HG02610 (cell line): ENCODE results near the gene ZNRF2.
"Not testable (repeated sequence)": the region's sequence is repeated elsewhere in the genome, so short reads cannot be mapped to it uniquely, and the experiment has no call there.

Experiments used
- ATAC-seq: cut with Tn5 transposase; IDR thresholded peaks from one replicate; pipeline ENCODE4 v1.9.1; 2021; ENCODE audit warnings: mild to moderate bottlenecking, moderate library complexity; ENCODE audit not compliant: unreplicated experiment

ZNRF2 gene

GRCh38 chr7:30352169-30352568 is 67.8 kb downstream of the ZNRF2 start:
- ATAC-seq: no peak

DNA sequence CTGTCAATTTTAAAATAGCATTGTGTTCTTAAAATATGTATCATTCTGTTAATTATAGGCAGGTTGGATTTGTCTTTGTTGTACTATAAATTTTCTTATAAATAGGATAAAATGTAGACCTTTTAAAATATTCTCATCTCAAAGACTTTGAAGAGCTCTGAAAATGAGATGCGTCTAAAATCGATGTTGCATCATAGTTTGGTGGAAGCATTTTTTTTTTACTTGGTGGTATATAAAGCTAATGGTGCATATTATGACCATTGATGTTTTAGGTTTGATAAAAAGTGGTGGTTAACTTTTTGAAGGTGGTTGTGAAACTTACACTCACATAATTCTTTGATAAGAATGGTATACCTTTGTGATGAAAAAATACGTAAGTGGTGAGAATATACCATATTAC is 69.1 kb downstream of the ZNRF2 start:
- no peak for ATAC-seq

DNA sequence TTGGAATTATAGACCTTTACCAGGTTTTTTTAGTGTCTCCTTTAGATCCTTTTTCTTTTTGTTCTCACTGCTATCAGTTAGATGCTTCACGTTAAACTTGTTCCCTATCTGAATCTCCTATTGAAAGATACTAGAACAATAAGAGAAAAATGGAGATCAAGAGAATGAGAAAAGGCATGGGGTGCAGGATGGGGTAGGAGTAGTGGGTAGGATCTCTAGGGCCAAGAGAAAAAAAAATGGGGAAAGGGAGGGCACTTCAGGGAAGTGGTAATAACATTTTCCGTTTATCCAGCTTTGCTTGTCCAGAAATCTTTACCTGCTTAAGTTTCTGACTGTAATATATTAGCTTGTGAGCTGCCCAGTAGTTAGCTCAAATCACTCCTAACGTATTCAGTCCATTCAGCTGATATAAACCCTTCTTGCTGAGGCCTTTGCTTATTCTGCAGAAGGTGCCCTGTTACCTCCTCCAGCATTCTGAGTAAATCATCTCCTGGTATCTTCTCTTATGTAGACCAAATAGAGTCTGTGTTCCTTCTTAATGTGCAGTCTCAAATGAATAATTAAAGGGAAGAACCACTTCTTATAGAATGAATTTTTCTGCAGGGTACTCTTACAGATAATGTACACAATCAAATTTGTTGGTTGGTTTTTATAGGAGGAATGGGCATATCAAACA is 69.7 kb downstream of the ZNRF2 start:
- ATAC-seq: no peak

DNA sequence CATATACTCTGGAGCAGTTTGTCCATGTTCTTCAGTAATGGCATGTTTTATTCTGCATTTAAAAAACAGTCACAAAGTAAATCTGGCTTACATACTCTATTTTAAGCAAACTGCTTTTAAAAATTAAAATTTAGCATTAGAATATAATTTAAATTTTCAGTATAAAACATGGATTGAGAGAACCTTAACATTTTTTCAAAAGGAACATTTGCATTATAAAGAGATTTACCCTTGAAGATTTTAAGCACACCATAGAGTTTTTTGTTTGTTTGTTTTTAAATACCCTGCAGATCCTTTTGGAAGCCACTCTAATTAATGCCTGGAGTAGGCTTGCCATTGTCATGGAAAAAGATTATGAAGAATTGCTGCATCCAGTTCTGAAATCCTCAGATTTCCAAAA is 70.4 kb downstream of the ZNRF2 start:
- ATAC-seq: no peak

DNA sequence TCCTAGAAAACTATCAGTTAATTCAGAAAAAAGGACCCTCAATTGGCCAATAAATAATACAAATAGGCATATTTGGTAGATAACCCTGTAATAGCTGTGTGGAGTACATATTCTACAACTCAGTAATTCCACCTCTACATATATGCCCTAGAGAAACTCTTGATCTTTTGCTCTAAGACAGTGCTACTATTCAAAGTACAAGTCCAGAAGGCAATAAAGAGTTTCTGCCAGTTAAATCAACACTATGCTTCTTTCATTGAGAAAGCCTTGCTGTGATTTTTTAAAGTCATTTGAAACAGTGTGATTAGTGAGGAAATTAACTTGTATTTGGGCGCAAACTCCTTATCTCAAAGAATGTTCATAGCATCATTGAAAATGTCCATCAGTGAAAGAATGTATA is 75.6 kb downstream of the ZNRF2 start:
- no peak for ATAC-seq

GRCh38 chr7:30363778-30364563 is 79.6 kb downstream of the ZNRF2 start:
- no peak for ATAC-seq

GRCh38 chr7:30364773-30365172 is 80.4 kb downstream of the ZNRF2 start:
- ATAC-seq: no peak

DNA sequence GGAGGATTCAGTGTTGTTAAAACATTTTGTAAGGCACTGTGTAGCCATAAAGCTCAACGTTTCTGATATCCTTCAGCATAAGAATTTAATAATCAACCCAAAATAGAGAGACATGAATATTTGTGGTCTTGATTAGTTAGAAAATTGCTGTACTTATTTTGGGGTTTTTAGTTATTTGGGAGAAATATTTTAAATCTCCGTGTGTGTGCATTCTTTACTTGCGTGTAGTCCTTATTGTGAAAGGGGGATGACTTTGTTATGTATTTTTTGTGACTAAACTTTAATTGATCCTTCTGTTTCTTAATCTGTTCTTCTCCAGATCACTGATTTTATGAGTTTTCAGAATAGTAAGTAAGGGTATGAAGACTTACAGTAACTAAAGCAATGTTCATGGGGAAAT is 81.2 kb downstream of the ZNRF2 start:
- no peak for ATAC-seq

DNA sequence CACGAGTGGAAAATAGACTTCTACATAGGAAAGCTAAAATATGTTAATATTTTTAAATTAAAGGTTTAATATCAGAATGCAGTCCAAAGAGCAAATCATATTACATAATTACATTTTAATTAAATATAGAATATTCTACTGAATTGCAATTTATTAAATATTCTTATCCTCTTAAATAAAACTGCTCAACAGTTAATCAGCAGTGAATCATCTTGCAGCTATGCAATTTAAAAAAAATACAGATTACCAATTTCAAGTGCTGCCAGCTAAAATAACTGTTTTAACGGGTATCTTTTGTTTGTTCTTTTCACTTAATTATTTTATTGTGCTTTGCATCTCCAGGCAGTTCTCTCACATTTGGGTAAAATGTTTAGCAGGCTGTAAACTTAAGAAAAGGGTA is 82.2 kb downstream of the ZNRF2 start:
- no peak for ATAC-seq

DNA sequence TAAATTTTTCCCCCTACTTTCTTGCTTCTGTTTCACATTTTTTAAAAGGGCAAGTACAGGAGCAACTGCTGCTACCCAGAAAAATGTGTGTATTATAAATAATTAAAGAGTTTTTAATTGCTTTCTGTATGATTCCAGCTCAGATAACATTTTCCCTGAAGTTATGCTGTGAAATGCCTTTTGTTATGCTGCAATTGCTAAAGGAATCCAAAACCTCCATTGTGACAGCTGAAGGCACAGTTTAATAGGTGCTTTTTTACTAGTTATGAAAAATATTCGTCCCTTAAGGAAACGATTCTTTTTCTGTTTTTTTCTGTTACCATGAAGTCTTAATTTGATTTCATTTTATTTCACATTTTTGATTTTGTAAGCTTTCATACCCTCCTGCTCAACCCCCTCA is 83.2 kb downstream of the ZNRF2 start:
- no peak for ATAC-seq

- ATAC-seq: no peak
Measured at GRCh38 chr7:30369879-30370278, 85.5 kb downstream of the ZNRF2 start.

- no peak for ATAC-seq
Measured at GRCh38 chr7:30371321-30371720, 86.9 kb downstream of the ZNRF2 start.

- no peak for ATAC-seq
Measured at GRCh38 chr7:30378275-30378674, 93.9 kb downstream of the ZNRF2 start.

- ATAC-seq: no peak
Measured at GRCh38 chr7:30379131-30379530, 94.7 kb downstream of the ZNRF2 start.

- no peak for ATAC-seq
Measured at GRCh38 chr7:30379741-30380140, 95.3 kb downstream of the ZNRF2 start.

- no peak for ATAC-seq
Measured at GRCh38 chr7:30380294-30380693, 95.9 kb downstream of the ZNRF2 start.

DNA sequence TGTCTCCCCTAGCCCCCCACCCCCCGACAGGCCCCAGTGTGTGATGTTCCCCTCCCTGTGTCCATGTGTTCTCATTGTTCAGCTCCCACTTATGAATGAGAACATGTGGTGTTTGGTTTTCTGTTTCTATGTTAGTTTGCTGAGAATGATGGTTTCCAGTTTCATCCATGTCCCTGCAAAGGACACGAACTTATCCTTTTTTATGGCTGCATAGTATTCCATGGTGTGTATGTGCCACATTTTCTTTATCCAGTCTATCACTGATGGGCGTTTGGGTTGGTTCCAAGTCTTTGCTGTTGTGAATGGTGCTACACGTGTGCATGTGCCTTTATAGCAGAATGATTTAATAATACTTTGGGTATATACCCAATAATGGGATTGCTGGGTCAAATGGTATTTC is 96.4 kb downstream of the ZNRF2 start:
- not testable (repeated sequence) for ATAC-seq

GRCh38 chr7:30382607-30383006 is 98.2 kb downstream of the ZNRF2 start:
- ATAC-seq: no peak

DNA sequence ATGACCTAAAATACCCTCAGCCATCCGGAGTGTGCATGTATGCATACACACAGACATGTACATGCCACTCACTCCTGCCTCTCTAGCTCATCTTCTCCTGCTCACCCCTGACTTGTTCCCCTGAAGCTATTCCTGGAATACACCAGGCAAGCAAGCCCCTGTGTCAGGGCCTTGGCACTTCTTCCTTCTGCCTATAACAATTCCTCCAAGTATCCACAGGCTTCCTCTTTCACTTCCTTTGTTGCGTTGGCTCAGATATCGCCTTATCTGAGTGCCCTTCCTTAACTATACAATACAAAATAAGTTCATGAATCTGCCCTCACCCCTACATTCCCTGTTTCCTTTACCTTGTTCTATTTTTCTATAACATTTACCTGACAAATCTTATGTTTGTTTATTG is 105.4 kb downstream of the ZNRF2 start:
- ATAC-seq: no peak

DNA sequence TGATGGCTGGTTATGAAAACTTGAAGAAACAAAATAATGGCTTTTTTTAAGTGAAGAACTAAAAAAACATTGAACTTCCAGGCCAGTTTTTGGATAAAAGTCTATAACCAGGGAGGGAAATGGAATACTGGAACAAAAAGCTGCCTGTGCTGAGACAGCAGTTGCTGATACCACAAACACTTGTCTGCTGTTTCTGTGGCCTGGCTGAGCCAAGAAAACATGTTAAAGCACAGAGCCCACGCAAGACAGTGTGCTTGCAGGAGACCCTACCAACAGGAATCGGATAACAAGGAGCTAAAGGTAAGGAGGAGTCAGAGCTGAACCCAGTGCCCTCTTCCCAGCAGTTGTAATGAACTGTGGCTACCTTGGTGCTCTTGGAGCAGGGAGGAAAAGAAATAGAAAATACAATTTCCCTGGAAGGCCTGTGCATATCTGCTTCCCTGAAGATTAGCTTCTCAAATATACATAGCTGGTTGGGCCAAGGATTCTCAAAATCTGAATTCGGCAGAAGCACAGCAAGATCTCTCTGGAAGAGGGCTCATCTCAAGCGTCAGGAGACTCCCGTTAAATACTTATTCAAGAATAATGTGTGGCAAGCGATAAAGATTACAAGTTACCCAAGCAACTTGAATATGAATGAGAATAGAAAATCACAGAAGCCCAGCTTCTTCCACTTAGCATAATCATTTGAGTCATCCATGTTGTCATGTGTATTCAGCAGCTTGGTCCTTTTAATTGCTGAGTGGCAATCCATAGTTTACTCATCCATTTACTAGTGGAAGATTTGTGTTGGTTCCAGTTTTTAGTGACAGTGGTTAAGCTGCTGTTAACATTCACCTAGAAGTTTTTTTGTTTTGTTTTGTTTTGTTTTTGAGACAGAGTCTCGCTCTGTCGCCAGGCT is 106.6 kb downstream of the ZNRF2 start:
- ATAC-seq: no peak

- ATAC-seq: no peak
Measured at GRCh38 chr7:30391806-30392205, 107.4 kb downstream of the ZNRF2 start.

DNA sequence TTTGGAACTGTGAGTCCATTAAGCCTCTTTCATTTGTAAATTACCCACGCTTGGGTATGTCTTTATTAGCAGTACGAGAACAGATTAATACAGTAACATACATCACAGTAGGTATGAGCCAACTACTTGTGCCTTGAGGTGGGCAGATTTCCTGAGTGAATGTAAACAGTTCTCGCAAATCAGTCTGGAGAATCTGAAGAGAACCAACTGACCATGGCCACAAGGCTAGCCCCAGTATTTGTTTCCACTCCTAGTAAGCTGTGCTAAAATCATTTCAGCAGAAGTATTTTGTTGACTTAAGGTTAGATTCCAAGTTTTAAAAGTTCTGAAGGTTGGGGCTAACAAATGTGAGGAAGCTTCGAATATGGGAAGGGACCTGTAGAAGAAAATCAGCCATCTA is 111.3 kb downstream of the ZNRF2 start:
- ATAC-seq: no peak
